HG02798 (cell line): Measurements from ENCODE around the gene PEX11B.

Experiments used
- ATAC-seq: cut with Tn5 transposase; IDR thresholded peaks from one replicate; pipeline ENCODE4 v1.9.1; 2021; ENCODE audit warnings: mild to moderate bottlenecking; ENCODE audit not compliant: unreplicated experiment, poor library complexity

PEX11B gene

GRCh38 chr1:145918144-145918991 lies at the start of gene PEX11B:
TSS of gene PEX11B (minus strand) at chr1:145918717. CDS start at chr1:145918688, 29 bp downstream.
- ATAC-seq: peak; percentile 89

GRCh38 chr1:145967288-145967687 lies 48.8 kb upstream of the PEX11B start:
- no peak for ATAC-seq

- no peak for ATAC-seq
Observed at GRCh38 chr1:145965119-145965744, 46.7 kb upstream of the PEX11B start.

- ATAC-seq: peak; percentile 93
Observed at GRCh38 chr1:145964328-145965118, 46.0 kb upstream of the PEX11B start, which contains the start of the genes ANKRD34A and POLR3GL. TSS of gene ANKRD34A (minus strand) at chr1:145964575. CDS start at chr1:145961759, 2,816 bp downstream. TSS of gene POLR3GL (plus strand) at chr1:145964690. CDS start at chr1:145974866, 10,176 bp downstream.

GRCh38 chr1:145963265-145964019 lies 44.9 kb upstream of the PEX11B start:
- no peak for ATAC-seq

GRCh38 chr1:145962157-145963102 lies 43.9 kb upstream of the PEX11B start:
- no peak for ATAC-seq

- no peak for ATAC-seq
Observed at GRCh38 chr1:145961425-145962156, 43.1 kb upstream of the PEX11B start.

- no peak for ATAC-seq
Observed at GRCh38 chr1:145961109-145961424, 42.5 kb upstream of the PEX11B start.

GRCh38 chr1:145960468-145961108 lies 42.1 kb upstream of the PEX11B start:
- ATAC-seq: no peak

- no peak for ATAC-seq
Observed at GRCh38 chr1:145959957-145960467, 41.5 kb upstream of the PEX11B start.

- ATAC-seq: no peak
Observed at GRCh38 chr1:145959333-145959732, 40.8 kb upstream of the PEX11B start.

- ATAC-seq: no peak
Observed at GRCh38 chr1:145958734-145959133, 40.2 kb upstream of the PEX11B start.

GRCh38 chr1:145957443-145958319 lies 39.2 kb upstream of the PEX11B start, which contains the start of gene LIX1L:
TSS of gene LIX1L (minus strand) at chr1:145958017. CDS start at chr1:145957927, 90 bp downstream.
- peak; percentile 91 for ATAC-seq

GRCh38 chr1:145956781-145957442 lies 38.4 kb upstream of the PEX11B start:
- no peak for ATAC-seq

GRCh38 chr1:145956361-145956760 lies 37.8 kb upstream of the PEX11B start:
- ATAC-seq: no peak

- ATAC-seq: no peak
Observed at GRCh38 chr1:145955436-145955835, 36.9 kb upstream of the PEX11B start.
